Kidney capillary endothelial cell (primary cell): ENCODE data around the gene TM9SF3.

Experiments
- DNase-seq: peaks from one replicate; pipeline ENCODE4 v3.0.0-alpha.2; 2018; ENCODE audit warnings: low spot score

The TM9SF3 gene

DNA sequence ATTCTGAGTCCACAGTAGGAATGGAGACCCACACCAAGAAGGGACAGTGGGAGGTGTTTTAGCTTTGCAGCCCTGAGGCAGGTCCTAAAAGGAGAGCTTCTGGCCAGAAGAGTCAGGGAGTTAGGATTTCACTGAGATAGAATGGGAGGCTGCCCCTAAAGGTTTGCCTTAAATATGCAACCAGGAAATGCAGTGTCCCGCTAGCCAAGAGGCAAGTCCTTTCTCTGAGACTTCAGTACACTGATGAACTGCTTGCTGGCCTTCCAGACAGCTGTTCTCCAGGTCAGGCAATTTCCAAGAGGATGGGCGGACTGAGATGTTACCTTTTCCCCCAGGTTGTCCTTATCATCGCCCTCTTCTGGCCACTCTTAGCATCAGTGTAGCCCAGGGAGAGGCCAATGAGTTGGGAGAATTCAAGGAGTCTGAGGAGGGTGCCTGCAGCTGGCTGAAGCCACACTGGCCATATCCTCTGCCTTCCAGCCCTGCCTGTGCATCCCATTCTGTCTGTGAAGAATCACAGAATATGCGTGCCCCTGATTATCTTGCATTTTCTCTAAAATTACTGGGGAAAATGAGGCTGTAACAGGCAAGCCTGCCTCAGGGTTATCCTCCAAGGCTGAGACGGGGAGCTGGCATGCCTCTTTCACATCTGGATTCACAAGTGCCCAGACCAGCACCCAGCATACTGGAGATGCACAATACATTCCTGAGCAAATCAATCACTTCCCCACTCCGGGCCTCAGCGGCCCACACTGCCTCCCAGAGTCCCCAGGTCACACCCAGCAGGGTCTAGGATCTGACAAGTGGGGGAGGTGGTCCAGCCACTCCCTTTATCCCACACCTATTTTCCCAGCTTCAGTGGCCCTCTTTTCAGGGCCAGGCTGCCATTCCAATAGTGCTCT, 75.5 kb downstream of the TM9SF3 start:
- no peak for DNase-seq

GRCh38 chr10:96509017-96509641, 77.7 kb downstream of the TM9SF3 start:
- DNase-seq, result no peak

- no peak for DNase-seq
These were observed 79.8 kb downstream of the TM9SF3 start for GRCh38 chr10:96507044-96507443.

GRCh38 chr10:96505150-96506136, 81.4 kb downstream of the TM9SF3 start:
- DNase-seq, result no peak

- DNase-seq, result no peak
These were observed 84.1 kb downstream of the TM9SF3 start for GRCh38 chr10:96502561-96503282.

DNA sequence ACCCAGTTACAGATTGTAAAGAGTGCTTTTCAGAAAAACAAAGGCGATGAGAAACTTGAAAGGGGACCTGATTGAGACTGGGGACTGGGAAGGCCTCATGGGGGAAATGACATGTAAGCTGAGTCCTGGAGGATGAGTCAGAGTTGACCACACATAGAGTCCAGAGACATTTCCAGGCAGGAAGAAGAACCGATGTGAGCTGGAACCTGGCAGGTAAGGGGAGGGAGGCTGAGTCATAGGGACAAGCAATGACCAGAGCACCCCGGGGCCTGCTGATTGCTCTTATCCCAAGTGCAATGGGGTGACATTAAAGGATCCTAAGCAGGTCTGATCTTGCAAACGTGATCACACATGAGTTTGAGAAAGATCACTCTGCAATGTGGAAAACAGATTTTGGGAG, 84.8 kb downstream of the TM9SF3 start:
- DNase-seq, result no peak

DNA sequence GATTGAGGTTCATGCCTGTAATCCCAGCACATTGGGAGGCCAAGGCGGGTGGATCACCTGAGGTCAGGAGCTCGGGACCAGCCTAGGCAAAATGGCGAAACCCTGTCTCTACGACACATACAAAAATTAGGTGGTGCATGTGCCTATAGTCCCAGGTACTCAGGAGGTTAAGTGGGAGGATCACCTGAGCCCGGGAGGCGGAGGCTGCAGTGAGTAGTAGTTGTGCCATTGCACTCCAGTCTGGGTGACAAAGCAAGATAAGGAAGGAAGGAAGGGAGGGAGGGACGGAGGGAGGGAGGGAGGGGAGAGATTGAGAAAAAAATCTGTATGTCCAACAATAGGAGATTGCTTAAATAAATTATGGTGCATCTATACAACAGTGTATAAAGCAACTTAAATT, 86.3 kb downstream of the TM9SF3 start:
- DNase-seq, result no peak

DNA sequence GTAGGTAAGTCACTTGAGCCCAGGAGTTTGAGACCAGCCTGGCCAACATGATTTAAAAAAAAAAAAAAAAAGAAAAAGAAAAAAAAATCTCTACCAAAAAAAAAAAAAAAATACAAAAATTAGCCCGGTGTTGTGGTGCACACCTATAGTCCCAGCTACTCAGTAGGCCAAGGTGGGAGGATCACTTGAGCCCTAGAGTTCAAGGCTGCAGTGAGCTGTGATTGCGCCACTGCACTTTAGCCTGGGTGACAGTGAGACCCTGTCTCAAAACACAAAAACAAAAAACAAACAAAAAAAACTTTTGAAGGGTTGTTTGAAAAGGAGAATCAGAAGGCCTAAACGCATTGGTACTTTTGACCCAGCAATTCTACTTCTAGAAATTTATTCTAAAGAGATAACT, 86.8 kb downstream of the TM9SF3 start:
- no peak for DNase-seq

DNA sequence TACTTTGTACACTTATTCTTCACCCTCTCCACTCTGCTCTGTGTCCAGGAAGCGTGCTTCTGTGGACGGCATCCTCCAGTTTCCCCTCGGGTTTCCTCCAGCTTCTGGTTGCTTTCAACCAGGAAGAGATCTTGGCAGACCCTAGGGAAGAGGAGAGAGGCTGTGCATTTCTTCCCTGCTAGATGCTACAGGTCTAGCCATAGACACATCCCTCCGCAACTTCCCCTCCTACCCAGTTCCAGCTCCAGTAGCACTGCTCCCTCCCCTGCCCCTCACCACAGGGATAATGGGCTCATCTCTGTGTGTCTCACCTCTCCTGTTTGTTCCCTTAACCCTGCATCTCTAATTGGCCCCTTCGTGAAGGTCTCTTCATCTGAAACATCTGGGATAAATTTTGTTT, 89.4 kb downstream of the TM9SF3 start:
- DNase-seq, result no peak

- no peak for DNase-seq
These were observed 90.4 kb downstream of the TM9SF3 start for GRCh38 chr10:96496281-96496925.

DNA sequence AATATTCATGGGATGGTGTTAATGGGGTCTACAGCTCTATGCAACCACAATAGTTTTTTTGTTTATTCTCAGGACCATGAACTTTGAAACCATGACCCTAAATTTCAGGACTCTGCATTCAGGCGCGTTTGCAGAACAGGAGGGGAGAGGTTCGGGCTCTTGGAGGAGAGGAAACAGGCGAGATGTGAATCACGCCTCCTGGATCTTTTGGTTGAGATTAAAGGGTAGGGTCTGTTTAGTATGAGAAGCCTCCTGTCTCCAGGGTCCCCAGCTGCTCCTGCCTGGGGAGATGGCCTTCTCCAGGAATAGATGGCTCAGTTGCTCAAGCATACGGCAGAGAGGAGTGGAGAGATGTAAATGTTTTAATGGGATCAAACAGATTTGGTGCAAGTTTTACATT, 91.3 kb downstream of the TM9SF3 start:
- DNase-seq, result no peak

DNA sequence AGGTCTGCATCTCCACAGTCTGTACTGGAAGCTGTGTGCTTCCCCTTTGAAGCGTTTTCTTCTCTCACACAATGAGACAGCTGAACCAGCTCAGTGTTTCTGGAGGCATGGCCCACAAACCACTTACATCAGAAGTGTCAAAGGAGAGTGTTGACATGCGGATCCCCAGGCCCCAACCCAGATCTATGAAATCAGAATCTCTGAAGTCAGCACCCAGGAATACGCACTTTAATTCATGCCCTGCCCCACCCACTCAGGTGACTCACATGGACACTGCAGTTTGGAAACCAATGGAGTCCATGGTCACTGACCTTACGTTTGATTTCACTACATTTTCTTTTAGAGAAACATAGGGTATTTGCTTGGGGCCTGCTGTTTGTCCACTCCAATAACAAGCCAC, 92.1 kb downstream of the TM9SF3 start:
- no peak for DNase-seq

GRCh38 chr10:96493871-96494525, 92.8 kb downstream of the TM9SF3 start:
- DNase-seq, result no peak

DNA sequence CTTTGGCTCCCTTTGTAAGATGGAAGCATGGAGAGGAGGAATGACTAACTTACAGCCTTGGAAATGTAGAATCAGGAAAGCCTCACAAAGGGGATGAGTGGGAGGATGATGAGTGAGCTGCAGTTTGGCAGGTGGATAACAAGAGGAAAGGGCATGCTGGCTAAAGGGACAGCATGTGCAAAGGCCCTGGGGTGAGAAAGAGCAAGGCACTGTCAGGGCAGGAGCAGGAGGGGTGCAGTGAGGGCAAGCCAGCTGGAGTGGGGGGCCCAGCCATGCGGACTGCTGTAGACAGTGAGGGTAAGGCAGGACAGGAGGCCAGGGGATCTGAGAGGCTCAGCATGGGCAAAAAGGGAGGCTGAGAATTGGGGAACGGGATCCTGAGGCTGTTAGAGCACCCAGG, 93.6 kb downstream of the TM9SF3 start:
- DNase-seq, result no peak

- DNase-seq, result no peak
These were observed 95.5 kb downstream of the TM9SF3 start for GRCh38 chr10:96491303-96491702.

DNA sequence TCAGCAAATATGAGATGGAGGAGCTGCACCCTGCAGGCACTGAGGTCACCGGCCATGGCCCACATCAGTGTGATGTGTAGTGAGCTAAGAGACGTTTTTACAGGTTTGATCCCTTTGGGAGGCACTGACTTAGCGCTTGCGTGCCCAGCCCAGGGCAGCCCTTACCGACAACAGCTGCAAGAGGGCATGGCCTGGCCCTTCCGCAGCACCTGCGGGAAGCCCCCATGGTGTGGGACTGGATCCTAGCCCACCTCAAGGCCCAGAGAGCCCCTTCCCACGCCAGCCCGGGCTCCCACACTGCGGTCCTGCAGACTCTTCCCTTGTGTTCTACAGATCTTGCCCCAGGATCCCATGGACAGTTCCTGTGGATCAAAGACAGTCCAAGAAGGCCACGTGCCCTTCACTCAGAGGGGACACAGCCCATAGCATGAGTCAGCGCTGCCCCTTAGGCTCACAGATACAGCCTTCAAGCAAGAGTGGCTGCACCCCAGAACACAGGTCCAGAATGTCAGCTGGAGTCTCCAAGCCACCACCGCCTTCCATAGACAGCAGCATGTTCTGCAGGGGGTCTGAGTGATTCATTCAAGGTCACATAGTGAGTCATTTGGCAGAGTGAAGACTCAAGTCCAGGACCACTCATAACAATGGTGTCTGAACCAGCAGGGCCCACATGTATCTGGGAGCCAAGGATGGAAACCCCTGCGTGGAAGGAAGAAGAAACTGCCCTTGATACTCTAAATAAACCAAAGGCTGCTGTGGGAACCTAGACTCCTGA, 98.5 kb downstream of the TM9SF3 start:
- DNase-seq, result no peak

- DNase-seq, result no peak
These were observed 103.8 kb downstream of the TM9SF3 start for GRCh38 chr10:96482815-96483588.

GRCh38 chr10:96478355-96478754, 108.5 kb downstream of the TM9SF3 start:
- no peak for DNase-seq

DNA sequence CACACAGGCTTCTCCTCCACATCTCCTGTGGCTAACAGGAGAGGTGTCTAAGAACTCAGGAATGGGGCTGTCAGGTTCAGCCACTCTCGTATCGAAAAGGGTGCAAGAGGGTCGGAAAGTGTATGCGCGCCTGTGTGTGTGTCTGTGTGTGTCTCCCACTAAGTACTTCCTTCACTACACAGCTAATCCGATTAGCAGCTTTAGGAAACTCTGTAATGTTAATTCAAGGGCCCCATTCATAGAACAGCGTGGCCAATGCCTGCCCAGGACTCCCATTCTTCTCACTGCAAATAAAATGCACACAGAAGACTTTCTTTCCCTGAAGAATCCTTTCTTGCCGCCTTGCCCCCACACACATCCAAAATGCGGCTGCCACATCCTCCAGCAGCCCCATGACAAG, 112.9 kb downstream of the TM9SF3 start:
- DNase-seq, result no peak
